ENCODE results near the gene CREB3L1.
A peak's percentile ranks its signal among the peaks of the same experiment; 100 is the strongest.

The CREB3L1 gene, protein sequence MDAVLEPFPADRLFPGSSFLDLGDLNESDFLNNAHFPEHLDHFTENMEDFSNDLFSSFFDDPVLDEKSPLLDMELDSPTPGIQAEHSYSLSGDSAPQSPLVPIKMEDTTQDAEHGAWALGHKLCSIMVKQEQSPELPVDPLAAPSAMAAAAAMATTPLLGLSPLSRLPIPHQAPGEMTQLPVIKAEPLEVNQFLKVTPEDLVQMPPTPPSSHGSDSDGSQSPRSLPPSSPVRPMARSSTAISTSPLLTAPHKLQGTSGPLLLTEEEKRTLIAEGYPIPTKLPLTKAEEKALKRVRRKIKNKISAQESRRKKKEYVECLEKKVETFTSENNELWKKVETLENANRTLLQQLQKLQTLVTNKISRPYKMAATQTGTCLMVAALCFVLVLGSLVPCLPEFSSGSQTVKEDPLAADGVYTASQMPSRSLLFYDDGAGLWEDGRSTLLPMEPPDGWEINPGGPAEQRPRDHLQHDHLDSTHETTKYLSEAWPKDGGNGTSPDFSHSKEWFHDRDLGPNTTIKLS

DNA sequence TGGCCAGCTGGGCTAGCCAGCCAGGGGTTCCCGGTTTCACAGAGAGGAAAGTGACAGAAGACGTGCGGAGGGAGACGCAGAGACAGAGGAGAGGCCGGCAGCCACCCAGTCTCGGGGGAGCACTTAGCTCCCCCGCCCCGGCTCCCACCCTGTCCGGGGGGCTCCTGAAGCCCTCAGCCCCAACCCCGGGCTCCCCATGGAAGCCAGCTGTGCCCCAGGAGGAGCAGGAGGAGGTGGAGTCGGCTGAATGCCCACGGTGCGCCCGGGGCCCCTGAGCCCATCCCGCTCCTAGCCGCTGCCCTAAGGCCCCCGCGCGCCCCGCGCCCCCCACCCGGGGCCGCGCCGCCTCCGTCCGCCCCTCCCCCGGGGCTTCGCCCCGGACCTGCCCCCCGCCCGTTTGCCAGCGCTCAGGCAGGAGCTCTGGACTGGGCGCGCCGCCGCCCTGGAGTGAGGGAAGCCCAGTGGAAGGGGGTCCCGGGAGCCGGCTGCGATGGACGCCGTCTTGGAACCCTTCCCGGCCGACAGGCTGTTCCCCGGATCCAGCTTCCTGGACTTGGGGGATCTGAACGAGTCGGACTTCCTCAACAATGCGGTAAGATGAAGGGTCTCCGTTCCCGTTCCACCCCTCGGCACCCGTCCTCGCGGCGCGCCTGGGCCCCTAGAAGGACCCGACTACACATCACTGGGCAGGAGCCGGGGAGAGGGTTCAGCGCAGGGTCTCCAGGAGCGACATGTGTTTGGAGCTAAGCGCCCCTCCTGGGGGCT lies at the start of gene CREB3L1:
CREB3L1 (plus strand) TSS at position 41 of the 765 bp plus-strand sequence; CDS start at position 491, 450 bp downstream.
- peak in 1 of 2 experiments; percentile 40 for DNase-seq

DNA sequence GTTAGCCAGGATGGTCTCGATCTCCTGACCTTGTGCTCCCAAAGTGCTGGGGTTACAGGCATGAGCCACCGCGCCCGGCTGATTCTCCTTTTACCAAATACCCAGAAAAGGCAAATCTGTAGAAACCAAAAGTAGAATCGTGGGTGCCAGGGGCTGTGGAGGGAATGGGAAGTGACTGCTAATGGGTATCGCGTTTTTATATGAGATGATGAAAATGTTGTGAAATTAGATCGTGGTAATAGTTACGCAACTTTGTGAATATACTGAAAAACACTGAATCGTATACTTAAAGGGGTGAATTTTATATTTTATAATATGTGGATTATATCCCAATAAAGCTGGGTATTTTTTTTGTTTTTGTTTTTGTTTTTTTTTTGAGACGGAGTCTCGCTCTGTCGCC lies 48.2 kb upstream of the CREB3L1 start:
- no peak for DNase-seq

DNA sequence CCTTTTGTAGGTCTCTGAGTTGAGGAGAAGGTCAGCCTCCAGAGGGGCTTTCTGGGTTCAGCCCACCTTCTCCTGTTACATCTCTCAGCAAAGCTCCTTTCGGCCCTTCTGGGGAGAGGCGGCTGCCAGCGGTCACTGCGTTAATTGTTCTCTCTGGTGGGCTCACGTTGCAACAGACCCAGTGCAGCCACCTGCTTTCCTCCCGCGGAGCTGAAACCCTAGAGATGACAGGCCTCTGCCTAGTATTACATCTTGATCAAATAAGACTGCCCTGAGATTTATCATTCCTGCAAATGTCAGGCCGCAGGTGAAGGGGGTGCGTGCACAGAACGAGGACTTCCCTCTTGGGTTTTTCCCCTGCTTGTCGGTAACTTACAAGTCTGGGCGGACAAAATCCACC lies 43.2 kb upstream of the CREB3L1 start:
- DNase-seq = peak; percentile 28 to 38

DNA sequence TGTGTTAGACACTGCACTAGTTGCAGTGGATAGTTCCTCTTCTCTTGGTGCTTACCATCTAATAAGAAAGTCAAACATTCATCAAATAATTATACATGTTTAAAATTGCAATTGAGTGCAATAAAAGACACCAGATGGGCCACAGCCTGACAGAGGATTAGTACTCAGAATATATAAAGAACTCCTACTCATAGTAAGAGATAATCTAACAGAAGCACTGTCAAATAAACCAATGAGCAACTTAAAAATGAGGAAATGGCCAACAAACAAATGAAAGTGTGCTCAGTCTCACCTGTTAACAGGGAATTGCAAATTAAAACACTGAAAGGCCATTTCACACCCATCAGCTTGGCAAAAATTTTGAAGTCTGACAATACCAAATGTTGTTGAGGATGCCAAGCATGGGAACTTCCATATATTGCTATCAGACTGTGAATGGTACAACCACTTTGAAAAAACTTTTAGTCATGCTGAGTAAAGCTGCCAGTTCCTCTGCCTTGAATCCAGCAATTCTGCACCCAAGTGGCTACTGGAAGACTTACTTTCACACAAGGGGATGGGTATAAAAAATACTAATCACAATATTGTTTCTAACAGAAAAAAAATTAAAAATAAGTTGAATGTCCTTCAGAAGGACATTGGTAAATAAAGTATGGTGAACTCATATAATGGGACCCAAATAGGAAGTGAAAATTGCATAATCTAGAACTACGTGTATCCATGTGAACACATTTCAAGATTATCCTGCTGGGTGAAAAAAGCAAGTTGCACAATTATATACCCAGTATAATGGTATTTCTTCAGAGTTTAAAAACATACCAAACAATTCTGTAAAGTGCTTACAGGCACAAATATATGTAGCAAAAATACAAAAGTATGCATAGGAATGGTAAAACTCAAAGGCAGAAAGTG lies 41.4 kb upstream of the CREB3L1 start:
- no peak for DNase-seq

GRCh38 chr11:46236918-46237247 lies 40.6 kb upstream of the CREB3L1 start:
- DNase-seq = no peak

GRCh38 chr11:46237248-46238077 lies 40.0 kb upstream of the CREB3L1 start:
- DNase-seq = no peak

- no peak for DNase-seq
Measured at GRCh38 chr11:46238078-46238966, 39.1 kb upstream of the CREB3L1 start.

DNA sequence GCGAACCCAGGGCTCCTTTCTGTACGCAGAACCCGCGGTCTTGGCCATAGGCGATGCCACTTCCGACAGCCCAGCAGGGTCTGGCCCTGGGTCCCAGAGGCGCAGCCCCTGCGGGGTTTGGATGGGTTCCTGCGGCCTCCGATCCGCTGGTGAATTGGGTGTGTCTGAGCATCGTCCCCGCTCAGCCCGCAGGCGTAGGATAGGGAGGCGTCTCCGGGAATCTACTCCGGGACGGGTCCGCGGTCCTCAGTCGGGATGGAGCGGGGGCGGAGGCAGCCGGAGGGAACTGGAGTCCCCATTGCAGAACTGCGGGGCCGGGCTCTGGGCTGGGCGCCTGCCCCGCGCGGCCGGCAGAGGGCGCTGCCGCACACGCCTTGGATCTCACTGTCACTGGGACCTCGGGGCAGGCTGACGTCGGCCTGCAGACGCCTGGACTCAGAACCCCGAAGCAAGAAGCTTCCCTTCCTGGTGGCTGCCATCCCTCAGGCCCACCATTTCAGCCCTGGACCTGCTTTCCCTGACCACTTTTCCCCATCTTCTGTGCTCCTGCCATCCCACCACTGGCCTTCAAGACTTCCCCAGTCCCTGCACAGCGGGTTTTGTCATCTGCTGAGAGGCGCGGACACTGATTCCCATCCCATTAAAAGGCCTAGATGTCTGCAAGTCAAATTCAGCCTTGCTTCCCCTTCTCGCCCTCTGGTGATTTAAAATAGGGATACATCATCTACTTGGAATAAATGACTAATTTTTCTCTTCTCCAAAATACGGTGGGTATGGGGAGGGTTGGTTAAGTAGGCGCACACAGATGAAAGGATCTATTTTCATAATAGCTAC lies 38.3 kb upstream of the CREB3L1 start:
- peak; percentile 82 to 85 for DNase-seq

- no peak for DNase-seq
Measured at GRCh38 chr11:46239801-46240061, 37.7 kb upstream of the CREB3L1 start.

GRCh38 chr11:46240371-46240770 lies 37.1 kb upstream of the CREB3L1 start:
- no peak for DNase-seq

DNA sequence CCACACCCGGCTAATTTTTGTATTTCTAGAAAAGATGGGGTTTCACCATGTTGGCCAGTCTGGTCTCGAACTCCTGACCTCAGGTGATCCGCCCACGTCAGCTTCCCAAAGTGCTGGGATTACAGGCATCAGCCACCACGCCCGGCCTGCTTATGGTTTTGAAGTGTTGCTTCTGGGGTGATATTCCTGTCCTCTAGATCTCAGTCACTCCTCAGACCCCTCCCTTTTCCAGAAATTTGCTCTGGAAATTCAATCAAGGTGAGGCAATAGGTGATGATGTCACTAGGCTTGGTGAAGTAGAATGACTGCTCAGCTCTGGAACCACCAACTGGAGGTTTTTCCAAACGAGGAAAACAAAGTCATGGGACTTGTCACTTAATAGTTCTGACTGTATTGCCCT lies 36.6 kb upstream of the CREB3L1 start:
- DNase-seq = no peak

- DNase-seq = no peak
Measured at GRCh38 chr11:46242041-46242951, 35.2 kb upstream of the CREB3L1 start.

GRCh38 chr11:46242952-46243795 lies 34.3 kb upstream of the CREB3L1 start:
- peak; percentile 90 to 92 for DNase-seq

GRCh38 chr11:46243796-46244109 lies 33.7 kb upstream of the CREB3L1 start:
- no peak for DNase-seq

- DNase-seq = no peak
Measured at GRCh38 chr11:46246521-46246920, 30.9 kb upstream of the CREB3L1 start.

- no peak for DNase-seq
Measured at GRCh38 chr11:46247090-46247489, 30.4 kb upstream of the CREB3L1 start.

GRCh38 chr11:46247659-46248058 lies 29.8 kb upstream of the CREB3L1 start:
- peak; percentile 75 to 81 for DNase-seq

Measured in SHP77 (cell line).